HL-60 (cell line): ENCODE data around the gene EDIL3.

ENCODE experiments used
- DNase-seq, 2 experiments: peaks; one replicate each; pipeline ENCODE4 v3.0.0-alpha.2; 2010 to 2020; ENCODE audit warnings: low read depth in 1 of 2, low spot score in 1 of 2
- H3K27ac ChIP-seq: fragments of 250-450 bp; sonication (Bioruptor Pico); replicated peaks from 2 replicates; pipeline ENCODE4 v1.5.1; 2020; ENCODE audit warnings: mild to moderate bottlenecking, moderate library complexity
- H3K27me3 ChIP-seq: fragments of 250-450 bp; sonication (Bioruptor Pico); 2 replicates; pipeline ENCODE4 v1.5.1; 2021; ENCODE audit warnings: mild to moderate bottlenecking, moderate library complexity; ENCODE audit not compliant: insufficient read depth, poor library complexity, severe bottlenecking
- H3K4me3 ChIP-seq: replicated peaks from 2 replicates; pipeline ENCODE4 v1.5.1; 2011; ENCODE audit warnings: mild to moderate bottlenecking, control low read depth, low read length; ENCODE audit not compliant: insufficient read depth
- GABPA ChIP-seq: IDR thresholded peaks from 2 replicates; pipeline ENCODE4 v1.6.1; 2012; ENCODE audit warnings: low read depth
- POLR2AphosphoS5 ChIP-seq: IDR thresholded peaks from 2 replicates; pipeline ENCODE4 v1.6.1; 2012; ENCODE audit warnings: low read depth
- REST ChIP-seq: IDR thresholded peaks from 2 replicates; pipeline ENCODE4 v1.6.1; 2012; ENCODE audit warnings: low read depth; ENCODE audit not compliant: insufficient replicate concordance
- SPI1 ChIP-seq: IDR thresholded peaks from 2 replicates; pipeline ENCODE4 v1.6.1; 2012; ENCODE audit warnings: low read depth, mild to moderate bottlenecking, borderline replicate concordance
- TF ChIP-seq, protein P1 (sequence below): IDR thresholded peaks from one replicate; pipeline ENCODE4 v1.5.1; 2011; ENCODE audit warnings: low read length, control low read depth, inconsistent platforms; ENCODE audit not compliant: insufficient read depth

The EDIL3 gene

DNA sequence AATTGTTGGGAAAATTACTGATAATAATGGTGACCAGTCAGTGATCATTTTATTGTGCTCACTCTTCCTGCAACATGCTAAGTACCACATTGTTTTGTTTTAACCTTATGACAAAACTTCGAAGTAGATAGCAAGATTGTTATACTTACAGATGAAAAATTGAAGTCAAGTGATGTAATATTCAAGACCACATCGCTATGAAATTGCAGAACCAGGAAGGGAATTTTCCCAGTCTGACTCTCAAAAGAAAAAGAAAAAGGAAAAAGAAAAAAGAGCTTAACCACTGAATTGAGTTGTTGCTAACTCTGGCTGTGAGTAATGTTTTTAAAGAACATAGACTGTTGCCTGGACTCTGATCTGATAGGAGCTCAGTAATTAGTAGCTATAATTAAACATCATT, 493.4 kb downstream of the EDIL3 start:
- H3K27ac ChIP-seq: no peak overlapping the region
- H3K27me3 ChIP-seq: no peaks in the 10 kb centered on the region
- no peak for TF ChIP-seq SPI1
- TF ChIP-seq GABPA: no peak
- TF ChIP-seq REST: no peak
- TF ChIP-seq, protein P1, sequence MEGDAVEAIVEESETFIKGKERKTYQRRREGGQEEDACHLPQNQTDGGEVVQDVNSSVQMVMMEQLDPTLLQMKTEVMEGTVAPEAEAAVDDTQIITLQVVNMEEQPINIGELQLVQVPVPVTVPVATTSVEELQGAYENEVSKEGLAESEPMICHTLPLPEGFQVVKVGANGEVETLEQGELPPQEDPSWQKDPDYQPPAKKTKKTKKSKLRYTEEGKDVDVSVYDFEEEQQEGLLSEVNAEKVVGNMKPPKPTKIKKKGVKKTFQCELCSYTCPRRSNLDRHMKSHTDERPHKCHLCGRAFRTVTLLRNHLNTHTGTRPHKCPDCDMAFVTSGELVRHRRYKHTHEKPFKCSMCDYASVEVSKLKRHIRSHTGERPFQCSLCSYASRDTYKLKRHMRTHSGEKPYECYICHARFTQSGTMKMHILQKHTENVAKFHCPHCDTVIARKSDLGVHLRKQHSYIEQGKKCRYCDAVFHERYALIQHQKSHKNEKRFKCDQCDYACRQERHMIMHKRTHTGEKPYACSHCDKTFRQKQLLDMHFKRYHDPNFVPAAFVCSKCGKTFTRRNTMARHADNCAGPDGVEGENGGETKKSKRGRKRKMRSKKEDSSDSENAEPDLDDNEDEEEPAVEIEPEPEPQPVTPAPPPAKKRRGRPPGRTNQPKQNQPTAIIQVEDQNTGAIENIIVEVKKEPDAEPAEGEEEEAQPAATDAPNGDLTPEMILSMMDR: no peak
- TF ChIP-seq POLR2AphosphoS5: no peak
- no peak for DNase-seq
- no peak overlapping the region for H3K4me3 ChIP-seq
